ENCODE results near the gene ZNHIT2. TPM values are rescaled to one million over a fixed set of nuclear protein-coding genes. Genes with fewer than 3 reads are reported as not detected.

ZNHIT2 gene
- total and polyA plus RNA-seq, 10 of the 15 experiments (the other 5 are each of a cell fraction or from before 2014, with no cell fraction given): 0.24 to 20.4 (median 15.5) TPM; not detected in 1

GRCh38 chr11:65119670-65119995 lies 2.1 kb upstream of the ZNHIT2 start:
- peaks cover 56% of the 10 kb centered on the region for H3K79me2 ChIP-seq (ENCODE audit: control insufficient read depth, insufficient read depth, low read length)
- H3K4me3 ChIP-seq: no peak overlapping the region
- peak overlapping the region; percentile 25; the same call in 1 of the 2 replicates for H3K9ac ChIP-seq (ENCODE audit: control insufficient read depth, insufficient read depth, low read length)
- RAD21 ChIA-PET (ENCODE audit: unreplicated experiment): interaction anchor here (0.7 to 0.9 kb wide), 3 partner anchors 44 to 431 kb away, joined by 3 read pairs; no protein-coding TSS in a partner anchor
- no TSS peak for BruUV-seq (replicated peaks)
- ATAC-seq (no peak), FAIRE-seq (no peak), DNase-seq (ENCODE audit: low read depth, low spot score) (no peak)
- no peaks in the 10 kb centered on the region for H3K9me3 ChIP-seq (replicated peaks; ENCODE audit: control insufficient read depth, insufficient read depth, low read length)
- H3K27me3 ChIP-seq (replicated peaks in 1 of 2; ENCODE audit: control insufficient read depth in 2 of 2, insufficient read depth in 2 of 2, low read length in 1 of 2): no peaks in the 10 kb centered on the region
- POLR2A ChIA-PET: interaction anchor here (0.5 to 0.6 kb wide), 2 partner anchors 76 to 680 kb away, joined by 3 to 6 read pairs; no protein-coding TSS in a partner anchor
- SMC1A ChIA-PET (ENCODE audit: uncharacterized antibody, unreplicated experiment): interaction anchor here (2.8 to 3.5 kb wide), 2 partner anchors 16 to 272 kb away, joined by 11 to 13 read pairs; partner anchors contain the start of gene SYVN1
- TF ChIP-seq ZBTB4 (CRISPR knock-in tag; IDR thresholded peaks at IDR 0.05): no peak
- no peak for TF ChIP-seq NRF1 (conservative IDR thresholded peaks at IDR 0.05; ENCODE audit: low read depth, low read length)
- no peak for TF ChIP-seq KDM1A (IDR thresholded peaks at IDR 0.05; ENCODE audit: borderline replicate concordance)
- TF ChIP-seq HSF1 (IDR thresholded peaks at IDR 0.05; ENCODE audit: low read depth, low read length): no peak
- no peak for TF ChIP-seq ATF7 (IDR thresholded peaks at IDR 0.05; ENCODE audit: low read depth)
- no peak for TF ChIP-seq PBX3 (IDR thresholded peaks at IDR 0.05; ENCODE audit: insufficient replicate concordance, low read depth, low read length)
- no peak for TF ChIP-seq ESRRA (IDR thresholded peaks at IDR 0.05; ENCODE audit: low read length)
- no peak for TF ChIP-seq SMAD5 (IDR thresholded peaks at IDR 0.05; ENCODE audit: low read depth)
- TF ChIP-seq SUPT20H (IDR thresholded peaks at IDR 0.05; ENCODE audit: borderline replicate concordance, control insufficient read depth, low read depth, low read length): no peak
- no peak for TF ChIP-seq IRF4 (IDR thresholded peaks at IDR 0.05; ENCODE audit: low read depth, low read length)
- no peak for TF ChIP-seq RELA (IDR thresholded peaks at IDR 0.05; ENCODE audit: borderline replicate concordance, partially characterized antibody)
- no peak for TF ChIP-seq ZNF217 (IDR thresholded peaks at IDR 0.05)
- no peak for TF ChIP-seq YY1 (IDR thresholded peaks at IDR 0.05; ENCODE audit: low read depth, low read length)
- no peak for TF ChIP-seq ZNF384 (IDR thresholded peaks at IDR 0.05; ENCODE audit: borderline replicate concordance, low read depth, low read length)
- no peak for TF ChIP-seq NR2C2 (IDR thresholded peaks at IDR 0.05; ENCODE audit: borderline replicate concordance, control insufficient read depth, insufficient read length, low read depth)
- TF ChIP-seq MYB (IDR thresholded peaks at IDR 0.05; ENCODE audit: borderline replicate concordance, low read depth, low read length): no peak
- TF ChIP-seq SUZ12 (IDR thresholded peaks at IDR 0.05; ENCODE audit: unreplicated experiment): no peak
- TF ChIP-seq MYC (IDR thresholded peaks at IDR 0.05; ENCODE audit: insufficient read depth, insufficient read length, insufficient replicate concordance, low read length, severe bottlenecking): no peak
- CTCF ChIA-PET: interaction anchor here (1.1 to 3.5 kb wide), 5 partner anchors 13 to 271 kb away, joined by 3 to 40 read pairs (median 15); partner anchors contain the start of genes CAPN1 and SYVN1
- H2AFZ ChIP-seq (ENCODE audit: control insufficient read depth, low read depth, low read length): no peak overlapping the region
- no peak overlapping the region for H3K27ac ChIP-seq (ENCODE audit: control insufficient read depth, insufficient read depth)
- peaks cover 25% of the 10 kb centered on the region for H3K4me1 ChIP-seq (ENCODE audit: control insufficient read depth, insufficient read depth, low read length)
- peaks cover 9 to 27% of the 10 kb centered on the region in 2 experiments for H3K36me3 ChIP-seq (ENCODE audit: control insufficient read depth in 2 of 2, insufficient read depth in 2 of 2, low read length in 1 of 2)
- in situ Hi-C loops (cut with MboI): no loop called here
- intact Hi-C loops (cut with micrococcal nuclease; ENCODE audit: unreplicated experiment): loop anchor here (10.0 kb wide), 2 partner anchors 215 to 345 kb away; partner anchors contain the start of genes DPF2 and SF1
- H4K20me1 ChIP-seq (ENCODE audit: control insufficient read depth, insufficient read depth): no peaks in the 10 kb centered on the region
- H3K4me2 ChIP-seq (ENCODE audit: control insufficient read depth, insufficient read depth): peak overlapping the region; percentile 40

Measured in GM12878 (cell line).